Raji (cell line): Measurements from ENCODE around the gene SLC33A1.

Source experiments
- POLR2A ChIP-seq: IDR thresholded peaks from 2 replicates; pipeline ENCODE4 v1.6.1; 2011; ENCODE audit warnings: low read depth, low read length, control low read depth; ENCODE audit not compliant: insufficient read depth

Gene SLC33A1

GRCh38 chr3:155854141-155854940 lies at the start of gene SLC33A1:
SLC33A1 (minus strand) TSS chr3:155854427; CDS start chr3:155853997, 430 bp downstream.
- peak; percentile 87 for TF ChIP-seq POLR2A

GRCh38 chr3:155895379-155895900 lies 41.2 kb upstream of the SLC33A1 start:
- no peak for TF ChIP-seq POLR2A

GRCh38 chr3:155891321-155891720 lies 37.1 kb upstream of the SLC33A1 start:
- TF ChIP-seq POLR2A, result no peak

- no peak for TF ChIP-seq POLR2A
Observed at GRCh38 chr3:155890671-155891190, 36.5 kb upstream of the SLC33A1 start.

- no peak for TF ChIP-seq POLR2A
Observed at GRCh38 chr3:155889952-155890351, 35.7 kb upstream of the SLC33A1 start.

GRCh38 chr3:155889212-155889611 lies 35.0 kb upstream of the SLC33A1 start:
- TF ChIP-seq POLR2A, result no peak

GRCh38 chr3:155886915-155887314 lies 32.7 kb upstream of the SLC33A1 start:
- no peak for TF ChIP-seq POLR2A

GRCh38 chr3:155885292-155885691 lies 31.1 kb upstream of the SLC33A1 start:
- no peak for TF ChIP-seq POLR2A

GRCh38 chr3:155884292-155884691 lies 30.1 kb upstream of the SLC33A1 start:
- no peak for TF ChIP-seq POLR2A

- no peak for TF ChIP-seq POLR2A
Observed at GRCh38 chr3:155880286-155880685, 26.1 kb upstream of the SLC33A1 start.

- TF ChIP-seq POLR2A, result no peak
Observed at GRCh38 chr3:155876503-155876902, 22.3 kb upstream of the SLC33A1 start.

- TF ChIP-seq POLR2A, result no peak
Observed at GRCh38 chr3:155876037-155876436, 21.8 kb upstream of the SLC33A1 start.

GRCh38 chr3:155872904-155873646 lies 18.8 kb upstream of the SLC33A1 start:
- no peak for TF ChIP-seq POLR2A

- no peak for TF ChIP-seq POLR2A
Observed at GRCh38 chr3:155871746-155872158, 17.5 kb upstream of the SLC33A1 start.

- TF ChIP-seq POLR2A, result 0 out of 2 replicates have a peak, but pooled peaks have one; percentile 33
Observed at GRCh38 chr3:155870945-155871745, 16.9 kb upstream of the SLC33A1 start.
